IMR-90 (cell line): Measurements from ENCODE around the gene SYVN1. TPM values are rescaled to one million over a fixed set of nuclear protein-coding genes. Genes with fewer than 3 reads are reported as not detected.

ENCODE experiments used
- ATAC-seq: fragments of 200-7000 bp; cut with Tn5 transposase; 2 replicates; pipeline ENCODE4 v1.9.1; 2020; ENCODE audit warnings: low read depth, mild to moderate bottlenecking, moderate library complexity
- BruUV-seq: library from RNA; stranded (reverse); fragments of 400-500 nt; replicated peaks from 2 replicates; lab custom pipeline; 2021; lab: Mats Ljungman, UMichigan
- CTCF ChIA-PET: fragments of 300-600 bp; formaldehyde crosslinking; extraction: SDS; loops from one replicate; lab custom pipeline; 2021; ENCODE audit warnings: antibody characterized with exemption; lab: Yijun Ruan, JAX
- POLR2A ChIA-PET: fragments of 300-600 bp; sonication (Branson Sonifier 250); formaldehyde crosslinking; loops from one replicate; lab custom pipeline; 2022; ENCODE audit warnings: antibody characterized with exemption; ENCODE audit not compliant: unreplicated experiment; lab: Charles Lee
- DNase-seq: peaks from one replicate; pipeline ENCODE4 v3.0.0; 2013
- H2AFZ ChIP-seq: replicated peaks from 2 replicates; pipeline ENCODE3; 2013; ENCODE audit warnings: low read length, mild to moderate bottlenecking; ENCODE audit not compliant: poor library complexity
- H2AK5ac ChIP-seq: 2 replicates; pipeline ENCODE4 v1.6.1; 2013; ENCODE audit warnings: low read depth, low read length, inconsistent platforms
- H2AK9ac ChIP-seq: replicated peaks from 2 replicates; pipeline ENCODE3; 2013; ENCODE audit warnings: mild to moderate bottlenecking, low read depth, low read length, moderate library complexity; ENCODE audit not compliant: poor library complexity
- H2BK120ac ChIP-seq: 2 replicates; pipeline ENCODE4 v1.6.1; 2013; ENCODE audit warnings: low read depth, low read length, inconsistent platforms
- H2BK15ac ChIP-seq: 3 replicates; pipeline ENCODE4 v1.6.1; 2013; ENCODE audit warnings: low read depth, low read length, inconsistent platforms
- H2BK20ac ChIP-seq: 2 replicates; pipeline ENCODE4 v1.6.1; 2013; ENCODE audit warnings: low read depth, mild to moderate bottlenecking, inconsistent platforms, low read length, moderate library complexity
- H2BK5ac ChIP-seq: 2 replicates; pipeline ENCODE4 v1.6.1; 2013; ENCODE audit warnings: mild to moderate bottlenecking, low read depth, low read length, inconsistent platforms; ENCODE audit not compliant: poor library complexity, severe bottlenecking
- H3K14ac ChIP-seq: replicated peaks from 2 replicates; pipeline ENCODE4 v1.6.1; 2013; ENCODE audit warnings: low read depth, low read length, inconsistent platforms
- H3K18ac ChIP-seq: 2 replicates; pipeline ENCODE4 v1.6.1; 2013; ENCODE audit warnings: low read depth, low read length, control low read depth
- H3K23ac ChIP-seq: 2 replicates; pipeline ENCODE4 v1.6.1; 2013; ENCODE audit warnings: low read depth, low read length, inconsistent platforms
- H3K27ac ChIP-seq: 2 replicates; pipeline ENCODE4 v1.5.1; 2013; ENCODE audit warnings: mild to moderate bottlenecking, control low read depth, low read length; ENCODE audit not compliant: insufficient read depth
- H3K27me3 ChIP-seq: 2 replicates; pipeline ENCODE4 v1.6.1; 2013; ENCODE audit warnings: low read length; ENCODE audit not compliant: control insufficient read depth, insufficient read depth
- H3K36me3 ChIP-seq: 2 replicates; pipeline ENCODE4 v1.6.1; 2013; ENCODE audit warnings: low read length, mixed read lengths; ENCODE audit not compliant: control insufficient read depth, insufficient read depth
- H3K4ac ChIP-seq: 2 replicates; pipeline ENCODE4 v1.6.1; 2013; ENCODE audit warnings: low read depth, low read length, inconsistent platforms
- H3K4me1 ChIP-seq: 2 replicates; pipeline ENCODE4 v1.6.1; 2013; ENCODE audit warnings: low read length, mixed read lengths; ENCODE audit not compliant: control insufficient read depth, insufficient read depth
- H3K4me2 ChIP-seq: 2 replicates; pipeline ENCODE4 v1.6.1; 2013; ENCODE audit warnings: low read depth, mild to moderate bottlenecking, control low read depth, low read length, moderate library complexity
- H3K4me3 ChIP-seq: 2 replicates; pipeline ENCODE4 v1.5.1; 2013; ENCODE audit warnings: low read depth, mild to moderate bottlenecking, control low read depth, low read length, moderate library complexity; ENCODE audit not compliant: insufficient read depth
- H3K56ac ChIP-seq: 2 replicates; pipeline ENCODE4 v1.6.1; 2013; ENCODE audit warnings: low read length, inconsistent platforms; ENCODE audit not compliant: insufficient read depth; ENCODE audit errors: extremely low read depth
- H3K79me1 ChIP-seq, 2 experiments: 2 replicates each; pipeline ENCODE4 v1.6.1; 2013; ENCODE audit warnings: low read length in 2 of 2, inconsistent platforms in 1 of 2, low read depth in 1 of 2
- H3K9ac ChIP-seq: 2 replicates; pipeline ENCODE4 v1.6.1; 2013; ENCODE audit warnings: low read depth, low read length, control low read depth
- H3K9me1 ChIP-seq: 2 replicates; pipeline ENCODE4 v1.6.1; 2013; ENCODE audit warnings: low read length, inconsistent platforms; ENCODE audit not compliant: insufficient read depth
- H3K9me3 ChIP-seq: 2 replicates; pipeline ENCODE4 v1.6.1; 2013; ENCODE audit warnings: low read length; ENCODE audit not compliant: control insufficient read depth, insufficient read depth
- H4K20me1 ChIP-seq: 2 replicates; pipeline ENCODE4 v1.6.1; 2013; ENCODE audit warnings: low read length, inconsistent platforms; ENCODE audit not compliant: insufficient read depth
- H4K5ac ChIP-seq: 2 replicates; pipeline ENCODE4 v1.6.1; 2013; ENCODE audit warnings: mild to moderate bottlenecking, low read depth, low read length, control low read depth
- H4K8ac ChIP-seq, 2 experiments: 2 replicates each; pipeline ENCODE4 v1.6.1; 2013; ENCODE audit warnings: low read depth in 2 of 2, low read length in 2 of 2, control low read depth in 1 of 2, inconsistent platforms in 1 of 2
- H4K91ac ChIP-seq: 2 replicates; pipeline ENCODE4 v1.6.1; 2013; ENCODE audit warnings: low read depth, low read length, inconsistent platforms; ENCODE audit not compliant: insufficient read depth
- MAFK ChIP-seq: IDR thresholded peaks from 2 replicates; pipeline ENCODE4 v1.6.1; 2012; ENCODE audit warnings: low read depth, low read length, improper control_type of control experiment
- MXI1 ChIP-seq: IDR thresholded peaks from 2 replicates; pipeline ENCODE4 v1.6.1; 2012; ENCODE audit warnings: low read depth, mild to moderate bottlenecking, low read length, moderate library complexity, borderline replicate concordance
- POLR2A ChIP-seq: IDR thresholded peaks from 2 replicates; pipeline ENCODE4 v1.6.1; 2012; ENCODE audit warnings: mild to moderate bottlenecking, low read depth, low read length
- RAD21 ChIP-seq: IDR thresholded peaks from 2 replicates; pipeline ENCODE4 v1.6.1; 2012; ENCODE audit warnings: low read length, improper control_type of control experiment
- SMC3 ChIP-seq: fragments of 150-350 bp; IDR thresholded peaks from 2 replicates; pipeline ENCODE4 v1.6.1; 2016; ENCODE audit warnings: low read depth, mild to moderate bottlenecking, antibody characterized with exemption, low read length, moderate library complexity
- WGBS, 2 experiments: methylation state at CpG; one replicate each; pipeline versions ENCODE4 v1.1.5 to v1.1.7; 2013; ENCODE audit warnings: missing lambda C conversion rate in 2 of 2; ENCODE audit not compliant: insufficient read length in 1 of 2; ENCODE audit errors: extremely low coverage in 2 of 2; 5-methylcytosine and 5-hydroxymethylcytosine counted together
- dilution Hi-C: fragments of 300-500 bp; cut with HindIII; formaldehyde crosslinking; loops from one replicate; pipeline ENCODE4 v1.14.3; 2018; ENCODE audit warnings: low sequenced_read_pairs; ENCODE audit not compliant: unreplicated experiment
- in situ Hi-C: fragments of 300-500 bp; cut with MboI; formaldehyde crosslinking; loops from 3 replicates; pipeline ENCODE4 v1.14.3; 2019; ENCODE audit warnings: low sequenced_read_pairs, inconsistent platforms, mixed read lengths
- intact Hi-C: fragments of 100-400 bp; cut with micrococcal nuclease; formaldehyde crosslinking; loops from 2 replicates; pipeline ENCODE4 v1.10.0; 2022
- polyA plus RNA-seq, 3 experiments: library from polyadenylated mRNA; depleted of rRNA; stranded (reverse); fragments of >200 nt; gene quantifications; 2 replicates each; pipeline ENCODE4 v1.2.3, GENCODE V29; 2012; ENCODE audit warnings: low replicate concordance in 1 of 3
- total RNA-seq: library from RNA; depleted of rRNA; stranded (reverse); fragments of >200 nt; gene quantifications from 2 replicates; pipeline ENCODE4 v1.2.3, GENCODE V29; 2012
- TF ChIP-seq, protein P1 (sequence below): fragments of 150-350 bp; IDR thresholded peaks from 2 replicates; pipeline ENCODE4 v1.6.1; 2016; ENCODE audit warnings: low read depth, mild to moderate bottlenecking, low read length, moderate library complexity, borderline replicate concordance
- TF ChIP-seq, protein P2 (sequence below): conservative IDR thresholded peaks from 2 replicates; pipeline ENCODE4 v1.5.1; 2012; ENCODE audit warnings: mild to moderate bottlenecking, low read depth, low read length, improper control_type of control experiment

The SYVN1 gene
- total and polyA plus RNA-seq, 2 of the 4 experiments (the other 2 are of a cell fraction), result 9.5 to 52.9 TPM

GRCh38 chr11:65147352-65148075, 13.2 kb upstream of the SYVN1 start:
- no peak overlapping the region for H2BK120ac ChIP-seq
- DNase-seq (no peak), ATAC-seq (no peak)
- no peak overlapping the region for H3K23ac ChIP-seq
- H3K4me1 ChIP-seq, result peaks cover 2% of the 10 kb centered on the region
- H2AFZ ChIP-seq, result no peak overlapping the region
- ChIA-PET POLR2A (interaction anchor here (0.6 kb wide), 1 partner anchor 180 kb away, joined by 5 read pairs; no protein-coding TSS in a partner anchor), CTCF (no interaction called here)
- H4K20me1 ChIP-seq, result no peaks in the 10 kb centered on the region
- no peak overlapping the region for H2BK15ac ChIP-seq
- no peak overlapping the region for H3K9ac ChIP-seq
- no peak overlapping the region for H2AK5ac ChIP-seq
- no peak overlapping the region for H4K8ac ChIP-seq
- TF ChIP-seq, protein P1, sequence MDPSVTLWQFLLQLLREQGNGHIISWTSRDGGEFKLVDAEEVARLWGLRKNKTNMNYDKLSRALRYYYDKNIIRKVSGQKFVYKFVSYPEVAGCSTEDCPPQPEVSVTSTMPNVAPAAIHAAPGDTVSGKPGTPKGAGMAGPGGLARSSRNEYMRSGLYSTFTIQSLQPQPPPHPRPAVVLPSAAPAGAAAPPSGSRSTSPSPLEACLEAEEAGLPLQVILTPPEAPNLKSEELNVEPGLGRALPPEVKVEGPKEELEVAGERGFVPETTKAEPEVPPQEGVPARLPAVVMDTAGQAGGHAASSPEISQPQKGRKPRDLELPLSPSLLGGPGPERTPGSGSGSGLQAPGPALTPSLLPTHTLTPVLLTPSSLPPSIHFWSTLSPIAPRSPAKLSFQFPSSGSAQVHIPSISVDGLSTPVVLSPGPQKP, result no peak
- no peak for TF ChIP-seq MXI1
- TF ChIP-seq, protein P2, sequence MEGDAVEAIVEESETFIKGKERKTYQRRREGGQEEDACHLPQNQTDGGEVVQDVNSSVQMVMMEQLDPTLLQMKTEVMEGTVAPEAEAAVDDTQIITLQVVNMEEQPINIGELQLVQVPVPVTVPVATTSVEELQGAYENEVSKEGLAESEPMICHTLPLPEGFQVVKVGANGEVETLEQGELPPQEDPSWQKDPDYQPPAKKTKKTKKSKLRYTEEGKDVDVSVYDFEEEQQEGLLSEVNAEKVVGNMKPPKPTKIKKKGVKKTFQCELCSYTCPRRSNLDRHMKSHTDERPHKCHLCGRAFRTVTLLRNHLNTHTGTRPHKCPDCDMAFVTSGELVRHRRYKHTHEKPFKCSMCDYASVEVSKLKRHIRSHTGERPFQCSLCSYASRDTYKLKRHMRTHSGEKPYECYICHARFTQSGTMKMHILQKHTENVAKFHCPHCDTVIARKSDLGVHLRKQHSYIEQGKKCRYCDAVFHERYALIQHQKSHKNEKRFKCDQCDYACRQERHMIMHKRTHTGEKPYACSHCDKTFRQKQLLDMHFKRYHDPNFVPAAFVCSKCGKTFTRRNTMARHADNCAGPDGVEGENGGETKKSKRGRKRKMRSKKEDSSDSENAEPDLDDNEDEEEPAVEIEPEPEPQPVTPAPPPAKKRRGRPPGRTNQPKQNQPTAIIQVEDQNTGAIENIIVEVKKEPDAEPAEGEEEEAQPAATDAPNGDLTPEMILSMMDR, result no peak
- TF ChIP-seq RAD21, result no peak
- no peak for TF ChIP-seq SMC3
- no peak for TF ChIP-seq POLR2A
- TF ChIP-seq MAFK, result no peak
- dilution Hi-C loops (no loop called here), intact Hi-C loops (no loop called here), in situ Hi-C loops (no loop called here)
- no peak overlapping the region for H3K4me2 ChIP-seq
- no peak overlapping the region for H2AK9ac ChIP-seq
- H3K9me1 ChIP-seq, result no peaks in the 10 kb centered on the region
- no peak overlapping the region for H3K4me3 ChIP-seq
- no peak overlapping the region for H3K14ac ChIP-seq
- no peak overlapping the region for H3K4ac ChIP-seq
- no peaks in the 10 kb centered on the region for H3K79me1 ChIP-seq
- H3K56ac ChIP-seq, result no peak overlapping the region
- BruUV-seq, result no TSS peak
- no peak overlapping the region for H3K27ac ChIP-seq
- H3K18ac ChIP-seq, result no peak overlapping the region
- peaks cover 13% of the 10 kb centered on the region for H3K27me3 ChIP-seq
- H3K9me3 ChIP-seq, result peaks cover 3% of the 10 kb centered on the region; the same call in 1 of the 2 replicates
- H2BK20ac ChIP-seq, result no peak overlapping the region
- no peak overlapping the region for H2BK5ac ChIP-seq
- H3K36me3 ChIP-seq, result no peaks in the 10 kb centered on the region
- no peak overlapping the region for H4K91ac ChIP-seq
- no CpG with 5 or more reads among the region's 2 CpGs for WGBS, 2 experiments
- no peak overlapping the region for H4K5ac ChIP-seq
